Activated T-cell treated with anti-CD3 and anti-CD28 coated beads for 4 hours (primary cell): ENCODE measurements around the gene MARK4.
"Not testable (repeated sequence)": the region's sequence is repeated elsewhere in the genome, so short reads cannot be mapped to it uniquely, and the experiment has no call there.

Experiments used
- DNase-seq: peaks from one replicate; pipeline ENCODE4 v3.0.0-alpha.2; 2020

Gene MARK4

DNA sequence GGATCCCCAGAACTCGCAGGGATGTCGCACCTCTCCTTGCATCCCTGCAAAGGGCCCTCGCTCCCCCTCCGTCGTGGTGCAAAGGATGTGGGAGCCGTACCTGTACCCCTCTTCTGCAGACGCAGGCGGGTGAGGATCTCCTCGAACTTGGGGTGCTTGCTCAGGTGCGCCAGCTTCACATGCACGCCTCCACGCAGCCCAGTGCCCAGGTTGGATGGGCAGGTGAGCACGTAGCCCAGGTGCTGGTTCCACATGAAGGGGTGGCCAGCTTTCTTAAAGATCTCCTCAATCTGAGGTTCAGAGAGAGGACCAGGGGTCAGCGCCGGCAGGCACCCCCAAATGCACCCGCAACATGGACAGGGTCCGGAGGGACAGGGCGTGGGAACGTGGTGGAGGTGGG lies 56.3 kb downstream of the MARK4 start:
- no peak for DNase-seq

DNA sequence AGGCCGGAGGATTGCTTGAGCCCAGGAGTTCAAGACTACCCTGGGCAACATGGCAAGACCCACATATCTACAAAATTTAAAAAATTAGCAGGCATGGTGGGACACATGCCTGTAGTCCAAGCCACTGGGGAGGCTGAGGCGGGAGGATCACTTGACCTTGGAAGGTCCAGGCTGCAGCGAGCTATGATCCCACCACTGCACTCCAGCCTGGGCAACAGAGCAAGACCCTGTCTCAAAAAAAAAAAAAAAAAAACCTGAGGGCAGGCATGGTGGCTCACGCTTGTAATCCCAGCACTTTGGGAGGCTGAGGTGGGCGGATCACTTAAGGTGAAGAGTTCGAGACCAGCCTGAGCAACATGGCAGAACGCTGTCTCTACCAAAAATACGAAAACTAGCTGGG lies 58.3 kb downstream of the MARK4 start:
- DNase-seq, result not testable (repeated sequence)

DNA sequence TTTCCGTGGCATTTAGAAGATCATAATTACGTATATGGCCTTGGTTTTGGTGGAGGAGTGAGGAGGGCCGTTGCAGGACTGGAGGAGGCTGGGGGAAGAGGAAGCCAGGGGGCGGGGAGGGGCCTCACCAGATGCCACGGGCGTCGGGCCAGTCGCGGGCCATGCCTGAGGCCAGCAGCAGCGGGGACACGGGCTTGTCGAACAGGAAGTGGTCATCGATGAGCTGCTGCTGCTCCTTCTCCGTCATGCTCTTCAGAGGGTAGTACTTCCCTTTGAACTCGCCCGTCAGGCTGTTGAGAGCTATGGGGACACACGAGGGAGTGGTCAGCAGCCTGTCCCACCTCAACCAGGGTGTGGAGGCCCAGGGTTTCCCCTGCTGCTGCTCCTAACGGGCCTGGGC lies 60.5 kb downstream of the MARK4 start:
- no peak for DNase-seq

DNA sequence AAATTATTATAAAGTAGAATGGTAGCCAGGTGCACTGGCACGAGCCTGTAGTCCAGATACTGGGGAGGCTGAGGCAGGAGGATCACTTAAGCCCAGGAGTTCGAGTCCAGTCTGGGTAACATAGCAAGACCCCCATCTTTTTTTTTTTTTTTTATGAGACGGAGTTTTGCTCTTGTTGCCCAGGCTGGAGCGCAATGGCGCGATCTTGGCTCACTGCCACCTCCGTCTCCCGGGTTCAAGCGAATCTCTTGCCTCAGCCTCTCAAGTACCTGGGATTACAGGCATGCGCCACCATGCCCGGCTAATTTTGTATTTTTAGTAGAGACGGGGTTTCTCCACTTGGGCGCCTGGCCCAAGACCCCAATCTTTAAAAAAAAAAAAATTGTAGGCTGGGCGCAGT lies 61.2 kb downstream of the MARK4 start:
- DNase-seq, result not testable (repeated sequence)

- no peak for DNase-seq
These were observed 63.7 kb downstream of the MARK4 start for GRCh38 chr19:45314708-45315245.

- DNase-seq, result no peak
These were observed 64.2 kb downstream of the MARK4 start for GRCh38 chr19:45315304-45315703.

DNA sequence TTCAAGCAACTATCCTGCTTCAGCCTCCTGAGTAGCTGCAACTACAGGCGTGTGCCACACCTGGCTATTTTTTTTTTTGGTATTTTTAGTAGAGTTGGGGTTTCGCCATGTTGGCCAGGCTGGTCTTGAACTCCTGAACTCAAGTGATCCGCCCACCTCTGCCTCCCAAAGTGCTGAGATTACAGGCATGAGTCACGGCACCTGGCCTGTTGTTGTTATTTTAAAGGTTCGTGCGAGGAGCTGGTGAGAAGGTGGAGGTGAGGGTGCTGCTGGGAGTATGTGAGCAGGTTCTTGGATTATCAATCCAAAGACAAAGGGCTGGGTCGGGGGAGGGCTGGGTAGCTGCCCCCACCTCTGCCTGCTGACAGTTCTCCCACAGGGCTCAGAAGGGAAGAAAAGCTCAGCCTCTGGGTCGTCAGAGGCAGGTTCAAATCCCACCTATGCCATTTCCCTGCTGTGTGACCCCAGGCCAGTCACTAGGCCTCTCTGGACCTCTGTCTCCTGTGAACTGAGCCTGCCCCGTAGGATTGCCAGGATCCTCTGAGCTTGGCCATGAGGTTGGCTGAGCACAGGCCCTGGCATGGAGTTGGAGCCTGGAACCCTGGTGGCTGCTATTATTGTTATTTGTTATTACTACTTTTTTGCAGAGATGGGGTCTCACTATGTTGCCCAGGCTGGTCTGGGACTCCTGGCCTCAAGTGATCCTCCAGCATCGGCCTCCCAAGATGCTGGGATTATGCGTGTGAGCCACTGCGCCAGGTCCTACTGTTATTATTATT lies 70.1 kb downstream of the MARK4 start:
- DNase-seq, result no peak

DNA sequence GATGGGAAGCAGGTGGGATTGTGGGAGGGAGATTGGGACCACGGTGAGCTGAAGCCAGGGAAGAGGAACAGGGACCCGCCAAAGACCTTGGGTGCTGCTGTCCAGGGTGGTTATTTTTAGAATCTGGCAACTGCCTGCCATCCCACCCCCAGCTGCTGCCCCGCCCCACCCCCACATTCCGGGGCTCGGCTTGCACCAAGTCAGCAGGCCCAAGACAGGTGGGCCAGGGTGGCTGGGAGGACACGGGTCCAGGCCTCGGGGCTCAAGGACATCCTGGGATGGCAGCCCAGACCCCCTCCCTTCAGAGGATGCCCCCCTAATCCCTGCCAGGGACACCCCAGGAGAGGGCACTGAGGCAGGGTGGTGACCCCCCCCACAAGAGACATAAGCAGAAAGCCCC lies 70.8 kb downstream of the MARK4 start:
- DNase-seq, result no peak

- DNase-seq, result no peak
These were observed 71.2 kb downstream of the MARK4 start for GRCh38 chr19:45322311-45322710.

GRCh38 chr19:45322744-45323281 lies 71.7 kb downstream of the MARK4 start, which contains the start of gene CKM:
TSS of gene CKM (minus strand) at chr19:45322875. CDS start at chr19:45319713, 3,162 bp downstream.
- no peak for DNase-seq

DNA sequence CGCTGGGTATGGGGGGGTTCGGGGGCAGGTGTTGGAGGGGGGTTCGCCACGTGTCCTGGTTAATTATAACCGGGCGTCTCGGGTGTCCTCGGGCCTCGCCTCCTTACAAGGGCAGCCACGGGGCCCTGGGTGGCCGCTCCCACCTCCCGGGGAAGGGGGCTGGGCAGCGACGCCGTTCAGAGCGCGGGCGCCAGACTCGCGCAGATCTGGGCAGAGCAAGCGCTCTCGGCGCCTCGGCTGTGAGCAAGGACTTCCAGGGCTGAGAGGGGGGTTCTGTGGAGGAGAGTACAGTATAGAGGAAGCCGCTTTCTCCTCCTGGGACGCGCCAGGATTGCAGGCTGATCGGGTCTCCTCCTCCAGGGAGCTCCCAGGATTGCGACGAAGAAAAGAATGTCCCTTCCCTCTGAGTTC lies 72.6 kb downstream of the MARK4 start:
- DNase-seq, result no peak

DNA sequence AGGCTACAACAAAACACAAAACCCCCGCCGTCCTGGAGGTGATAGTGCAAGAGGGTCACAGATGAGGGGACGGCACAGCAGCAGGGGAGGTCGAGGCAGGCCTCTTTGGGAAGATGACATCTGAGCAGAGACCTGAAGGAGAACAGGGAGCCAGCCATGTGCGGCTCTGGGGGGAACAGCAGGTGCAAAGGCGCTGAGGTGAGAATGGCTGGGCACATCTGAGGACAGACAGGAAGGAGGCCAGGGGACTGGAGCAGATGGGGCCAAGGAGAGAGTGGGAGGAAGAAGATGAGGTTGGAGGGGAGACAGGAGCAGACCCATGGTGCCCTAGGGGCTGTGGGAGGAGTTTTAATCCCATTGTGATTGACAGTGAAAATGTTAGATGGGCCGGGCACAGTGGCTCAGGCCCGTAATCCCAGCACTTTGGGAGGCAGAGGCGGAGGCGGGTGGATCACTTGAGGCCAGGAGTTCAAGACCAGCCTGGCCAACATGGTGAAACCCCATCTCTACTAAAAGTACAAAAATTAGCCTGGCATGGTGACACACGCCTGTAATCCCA lies 73.4 kb downstream of the MARK4 start:
- DNase-seq, result no peak

DNA sequence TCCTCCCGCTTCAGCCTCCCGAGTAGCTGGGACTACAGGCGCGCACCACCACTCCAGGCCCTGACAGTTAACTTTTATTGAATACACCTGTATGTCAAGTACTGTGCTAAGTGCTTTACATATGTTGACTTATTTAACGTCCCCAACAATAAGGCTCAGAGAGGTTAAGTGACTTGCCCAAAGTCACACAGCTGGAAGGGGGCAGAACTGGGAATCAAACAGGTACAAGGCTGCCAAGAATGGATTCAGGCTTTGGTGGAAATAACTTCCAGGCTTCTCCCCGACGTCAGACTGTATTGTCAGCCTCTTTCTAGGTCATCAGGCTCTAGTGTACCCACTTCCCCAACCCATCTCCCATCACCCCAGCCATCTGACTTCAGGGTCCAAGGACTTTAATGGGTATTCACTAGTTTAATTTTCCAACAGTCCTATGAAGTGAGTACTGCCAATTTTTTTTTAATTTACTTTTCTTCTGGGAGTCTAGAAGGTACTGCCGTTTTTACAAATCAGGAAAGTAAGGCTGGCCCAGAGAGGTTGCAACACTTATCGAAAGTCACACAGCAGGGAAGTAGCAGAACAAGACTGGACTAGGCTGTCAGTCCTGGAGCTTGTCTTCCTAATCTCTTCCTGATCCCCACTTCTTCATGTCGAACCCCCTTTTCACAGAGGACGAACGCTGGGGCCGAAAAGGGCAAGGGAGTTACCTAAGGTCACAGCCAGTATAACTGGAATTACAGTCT lies 76.5 kb downstream of the MARK4 start:
- no peak for DNase-seq

- no peak for DNase-seq
These were observed 80.3 kb downstream of the MARK4 start for GRCh38 chr19:45331411-45331810.

GRCh38 chr19:45333609-45334303 lies 82.7 kb downstream of the MARK4 start:
- no peak for DNase-seq

GRCh38 chr19:45334881-45335280 lies 83.8 kb downstream of the MARK4 start:
- DNase-seq, result not testable (repeated sequence)

- DNase-seq, result no peak
These were observed 85.7 kb downstream of the MARK4 start for GRCh38 chr19:45336696-45337251.

DNA sequence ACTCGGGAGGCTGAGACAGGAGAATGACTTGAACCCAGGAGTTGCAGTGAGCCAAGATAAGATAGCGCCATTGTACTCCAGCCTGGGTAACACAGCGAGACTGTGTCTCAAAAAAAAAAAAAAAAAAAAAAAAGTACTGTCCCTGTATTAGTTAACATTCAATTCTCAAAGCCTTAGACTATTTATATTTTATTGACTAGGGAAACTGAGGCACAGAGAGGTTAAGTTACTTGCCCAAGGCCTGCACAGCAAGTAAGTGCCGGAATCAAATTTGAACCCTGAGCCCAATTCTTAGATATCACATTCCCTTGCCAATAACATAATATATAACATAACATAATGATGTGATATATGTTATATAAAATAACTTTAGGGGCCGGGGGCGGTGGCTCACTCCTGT lies 88.6 kb downstream of the MARK4 start:
- DNase-seq, result no peak

GRCh38 chr19:45340232-45340898 lies 89.3 kb downstream of the MARK4 start, which contains the start of gene KLC3:
TSS of gene KLC3 (plus strand) at chr19:45340750. CDS start at chr19:45345542, 4,792 bp downstream.
- DNase-seq, result peak; percentile 17

- no peak for DNase-seq
These were observed 89.9 kb downstream of the MARK4 start for GRCh38 chr19:45340899-45341453.

GRCh38 chr19:45342911-45343310 lies 91.8 kb downstream of the MARK4 start:
- no peak for DNase-seq
